HEK293T (cell line): Measurements from ENCODE around the gene NBAS.

Experiments used
- CTCF ChIA-PET: fragments of 350-600 bp; formaldehyde crosslinking; extraction: SDS; loops from one replicate; lab custom pipeline; 2021; ENCODE audit warnings: antibody characterized with exemption, inconsistent platforms; lab: Yijun Ruan, JAX
- POLR2A ChIA-PET: fragments of 350-600 bp; formaldehyde crosslinking; extraction: SDS; loops from one replicate; lab custom pipeline; 2020; ENCODE audit warnings: antibody characterized with exemption, inconsistent platforms; lab: Yijun Ruan, JAX
- DNase-seq: peaks from one replicate; pipeline ENCODE4 v3.0.0; 2012; ENCODE audit warnings: mixed read lengths; ENCODE audit errors: extremely low spot score
- ARNT ChIP-seq: fragments of 450-650 bp; IDR thresholded peaks from 2 replicates; pipeline ENCODE4 v1.6.1; 2017; ENCODE audit warnings: mild to moderate bottlenecking
- BHLHE40 ChIP-seq: fragments of 450-650 bp; IDR thresholded peaks from 2 replicates; pipeline ENCODE4 v1.6.1; 2016; ENCODE audit warnings: mild to moderate bottlenecking, moderate library complexity, borderline replicate concordance
- CTBP1 ChIP-seq: fragments of 450-650 bp; IDR thresholded peaks from 2 replicates; pipeline ENCODE4 v1.6.1; 2016; ENCODE audit warnings: borderline replicate concordance
- ELF4 ChIP-seq: fragments of 450-650 bp; IDR thresholded peaks from 2 replicates; pipeline ENCODE4 v1.6.1; 2017; ENCODE audit warnings: antibody characterized with exemption
- FOXA1 ChIP-seq: fragments of 450-650 bp; IDR thresholded peaks from 2 replicates; pipeline ENCODE4 v1.6.1; 2016; ENCODE audit warnings: mild to moderate bottlenecking
- FOXK2 ChIP-seq: fragments of 450-650 bp; IDR thresholded peaks from 2 replicates; pipeline ENCODE4 v1.6.1; 2016; ENCODE audit warnings: mild to moderate bottlenecking
- FOXM1 ChIP-seq: fragments of 450-650 bp; IDR thresholded peaks from 2 replicates; pipeline ENCODE4 v1.6.1; 2017; ENCODE audit warnings: mild to moderate bottlenecking, borderline replicate concordance
- HDGF ChIP-seq: fragments of 450-650 bp; IDR thresholded peaks from 2 replicates; pipeline ENCODE4 v1.6.1; 2017; ENCODE audit warnings: antibody characterized with exemption, borderline replicate concordance
- L3MBTL2 ChIP-seq: fragments of 450-650 bp; conservative IDR thresholded peaks from 2 replicates; pipeline ENCODE4 v1.6.1; 2016; ENCODE audit warnings: mild to moderate bottlenecking
- LEF1 ChIP-seq: fragments of 450-650 bp; IDR thresholded peaks from 2 replicates; pipeline ENCODE4 v1.6.1; 2017; ENCODE audit warnings: mild to moderate bottlenecking, borderline replicate concordance
- NFRKB ChIP-seq: fragments of 450-650 bp; IDR thresholded peaks from 2 replicates; pipeline ENCODE4 v1.6.1; 2016; ENCODE audit warnings: mild to moderate bottlenecking, moderate library complexity
- PKNOX1 ChIP-seq: fragments of 450-650 bp; IDR thresholded peaks from 2 replicates; pipeline ENCODE4 v1.6.1; 2016
- SP1 ChIP-seq: fragments of 450-650 bp; IDR thresholded peaks from 2 replicates; pipeline ENCODE4 v1.6.1; 2017
- SUZ12 ChIP-seq: fragments of 450-650 bp; IDR thresholded peaks from 2 replicates; pipeline ENCODE4 v1.6.1; 2016; ENCODE audit warnings: mild to moderate bottlenecking
- TARDBP ChIP-seq: fragments of 450-650 bp; IDR thresholded peaks from 2 replicates; pipeline ENCODE4 v1.6.1; 2016
- ZNF384 ChIP-seq: fragments of 450-650 bp; IDR thresholded peaks from 2 replicates; pipeline ENCODE4 v1.6.1; 2016

Gene NBAS

GRCh38 chr2:15348636-15349035 is 212.5 kb downstream of the NBAS start:
- no peak for DNase-seq
- POLR2A ChIA-PET = no interaction called here
- CTCF ChIA-PET = no interaction called here
- TF ChIP-seq ARNT (no peak), FOXA1 (no peak), SUZ12 (no peak), NFRKB (no peak), CTBP1 (no peak), TARDBP (no peak), ZNF384 (no peak), HDGF (no peak), ELF4 (no peak), L3MBTL2 (no peak), FOXK2 (no peak), PKNOX1 (no peak), LEF1 (no peak), SP1 (no peak), FOXM1 (no peak), BHLHE40 (no peak)

- POLR2A ChIA-PET = no interaction called here
- CTCF ChIA-PET = no interaction called here
- TF ChIP-seq PKNOX1 = peak; percentile 86
- no peak for TF ChIP-seq CTBP1
- DNase-seq = peak; percentile 16
Observed at GRCh38 chr2:15348045-15348444, 213.1 kb downstream of the NBAS start.

- DNase-seq = no peak
- TF ChIP-seq BHLHE40 = no peak
- no peak for TF ChIP-seq HDGF
- TF ChIP-seq SUZ12 = no peak
- TF ChIP-seq LEF1 = no peak
- no peak for TF ChIP-seq FOXA1
- POLR2A ChIA-PET = no interaction called here
- CTCF ChIA-PET = no interaction called here
Observed at GRCh38 chr2:15346624-15347023, 214.5 kb downstream of the NBAS start.

- POLR2A ChIA-PET = no interaction called here
- DNase-seq = no peak
- CTCF ChIA-PET = no interaction called here
- TF ChIP-seq PKNOX1 = no peak
- no peak for TF ChIP-seq ARNT
- no peak for TF ChIP-seq ZNF384
- no peak for TF ChIP-seq HDGF
- TF ChIP-seq TARDBP = no peak
- TF ChIP-seq L3MBTL2 = no peak
- TF ChIP-seq SP1 = no peak
- TF ChIP-seq FOXA1 = no peak
- no peak for TF ChIP-seq FOXK2
- no peak for TF ChIP-seq LEF1
- TF ChIP-seq NFRKB = no peak
- TF ChIP-seq ELF4 = no peak
- no peak for TF ChIP-seq FOXM1
- TF ChIP-seq CTBP1 = no peak
Observed at GRCh38 chr2:15337996-15338666, 223.0 kb downstream of the NBAS start.

- POLR2A ChIA-PET = no interaction called here
- peak; percentile 16 for DNase-seq
- TF ChIP-seq NFRKB = no peak
- no peak for TF ChIP-seq HDGF
- no peak for TF ChIP-seq FOXM1
- no peak for TF ChIP-seq SUZ12
- TF ChIP-seq FOXA1 = no peak
- TF ChIP-seq ARNT = no peak
- TF ChIP-seq L3MBTL2 = no peak
- TF ChIP-seq ZNF384 = peak; percentile 22; the same call in 1 of the 2 replicates
- 0 out of 2 replicates have a peak, but pooled peaks have one; percentile 17 for TF ChIP-seq CTBP1
- TF ChIP-seq BHLHE40 = no peak
- CTCF ChIA-PET = no interaction called here
Observed at GRCh38 chr2:15334644-15335326, 226.3 kb downstream of the NBAS start.

GRCh38 chr2:15331787-15332186 is 229.3 kb downstream of the NBAS start:
- TF ChIP-seq HDGF = no peak
- no peak for TF ChIP-seq NFRKB
- TF ChIP-seq ELF4 = no peak
- no peak for TF ChIP-seq PKNOX1
- no peak for TF ChIP-seq ZNF384
- no peak for TF ChIP-seq SP1
- TF ChIP-seq L3MBTL2 = no peak
- no peak for TF ChIP-seq LEF1
- TF ChIP-seq FOXA1 = no peak
- TF ChIP-seq FOXM1 = no peak
- TF ChIP-seq CTBP1 = no peak
- DNase-seq = no peak
- ChIA-PET POLR2A (no interaction called here), CTCF (no interaction called here)
